ENCODE results near the gene TAX1BP1.

- TF ChIP-seq CTCF (IDR thresholded peaks at IDR 0.05) = no peak
- TF ChIP-seq POLR2A (IDR thresholded peaks at IDR 0.05) = no peak
These were observed 127.1 kb downstream of the TAX1BP1 start for GRCh38 chr7:27866828-27867672.
